Memory B cell (primary cell): Measurements from ENCODE around the gene IRGC.
A peak's percentile ranks its signal among the peaks of the same experiment; 100 is the strongest.

Experiments
- ATAC-seq: fragments of 150-1000 bp; cut with Tn5 transposase; 2 replicates; pipeline ENCODE4 v1.10.0; 2021; ENCODE audit warnings: low read depth, mild to moderate bottlenecking, moderate library complexity
- DNase-seq, 2 donors: peaks; one replicate each; pipeline ENCODE4 v3.0.0; 2022; ENCODE audit warnings: low spot score in 2 of 2
- H3K27ac Mint-ChIP-seq: one replicate; pipeline ENCODE4 v1.8.0; 2022; ENCODE audit warnings: mild to moderate bottlenecking, moderate library complexity, mixed read lengths
- H3K27me3 Mint-ChIP-seq: one replicate; pipeline ENCODE4 v1.8.0; 2022; ENCODE audit warnings: mixed read lengths
- H3K36me3 Mint-ChIP-seq: one replicate; pipeline ENCODE4 v1.8.0; 2022; ENCODE audit warnings: mild to moderate bottlenecking, mixed read lengths
- H3K4me1 Mint-ChIP-seq: one replicate; pipeline ENCODE4 v1.8.0; 2022; ENCODE audit warnings: mixed read lengths
- H3K4me3 Mint-ChIP-seq: one replicate; pipeline ENCODE4 v1.8.0; 2022; ENCODE audit warnings: mild to moderate bottlenecking, moderate library complexity, mixed read lengths
- H3K9me3 Mint-ChIP-seq: one replicate; pipeline ENCODE4 v1.8.0; 2022; ENCODE audit warnings: mixed read lengths

Gene IRGC

GRCh38 chr19:43699506-43700394, 16.1 kb upstream of the IRGC start:
- Mint-ChIP-seq H3K36me3 (peaks cover 2% of the 10 kb centered on the region), H3K27ac (peak overlapping the region; percentile 84), H3K9me3 (peaks cover 3% of the 10 kb centered on the region), H3K4me1 (peaks cover 13% of the 10 kb centered on the region), H3K27me3 (peaks cover 12% of the 10 kb centered on the region), H3K4me3 (peak overlapping the region; percentile 80)
- ATAC-seq (no peak), DNase-seq (no peak)

- DNase-seq (peak; percentile 7 to 21), ATAC-seq (peak; percentile 33)
- Mint-ChIP-seq H3K27me3 (peaks cover 11% of the 10 kb centered on the region), H3K36me3 (no peaks in the 10 kb centered on the region), H3K9me3 (peaks cover 3% of the 10 kb centered on the region), H3K27ac (peak overlapping the region; percentile 84), H3K4me1 (peaks cover 13% of the 10 kb centered on the region), H3K4me3 (peak overlapping the region; percentile 80)
Observed at GRCh38 chr19:43700395-43701000, 15.4 kb upstream of the IRGC start.

- no peak for DNase-seq
- Mint-ChIP-seq H3K27me3 (peaks cover 12% of the 10 kb centered on the region), H3K27ac (peak overlapping the region; percentile 17), H3K9me3 (peaks cover 5% of the 10 kb centered on the region), H3K4me3 (no peak overlapping the region), H3K36me3 (peaks cover 1% of the 10 kb centered on the region), H3K4me1 (peaks cover 13% of the 10 kb centered on the region)
- no peak for ATAC-seq
Observed at GRCh38 chr19:43704002-43704705, 11.7 kb upstream of the IRGC start.

- H3K9me3 Mint-ChIP-seq, result peaks cover 6% of the 10 kb centered on the region
- H3K27me3 Mint-ChIP-seq, result peaks cover 15% of the 10 kb centered on the region
- peaks cover 5% of the 10 kb centered on the region for H3K4me1 Mint-ChIP-seq
- DNase-seq (no peak), ATAC-seq (no peak)
- no peak overlapping the region for H3K27ac Mint-ChIP-seq
- H3K4me3 Mint-ChIP-seq, result no peak overlapping the region
- H3K36me3 Mint-ChIP-seq, result peaks cover 1% of the 10 kb centered on the region
Observed at GRCh38 chr19:43705729-43706128, 10.1 kb upstream of the IRGC start.

GRCh38 chr19:43707158-43707712, 8.6 kb upstream of the IRGC start:
- Mint-ChIP-seq H3K9me3 (peaks cover 4% of the 10 kb centered on the region), H3K36me3 (peaks cover 1% of the 10 kb centered on the region), H3K27ac (no peak overlapping the region), H3K27me3 (peaks cover 22% of the 10 kb centered on the region), H3K4me3 (no peak overlapping the region), H3K4me1 (no peaks in the 10 kb centered on the region)
- DNase-seq (no peak), ATAC-seq (no peak)

- DNase-seq, result no peak
- Mint-ChIP-seq H3K27ac (no peak overlapping the region), H3K36me3 (peaks cover 1% of the 10 kb centered on the region), H3K4me3 (no peak overlapping the region), H3K27me3 (peaks cover 26% of the 10 kb centered on the region), H3K9me3 (peaks cover 4% of the 10 kb centered on the region), H3K4me1 (no peaks in the 10 kb centered on the region)
- ATAC-seq, result no peak
Observed at GRCh38 chr19:43708716-43709115, 7.2 kb upstream of the IRGC start.

- no peaks in the 10 kb centered on the region for H3K4me1 Mint-ChIP-seq
- H3K27ac Mint-ChIP-seq, result no peak overlapping the region
- H3K27me3 Mint-ChIP-seq, result peaks cover 24% of the 10 kb centered on the region
- DNase-seq (no peak), ATAC-seq (no peak)
- no peaks in the 10 kb centered on the region for H3K36me3 Mint-ChIP-seq
- H3K4me3 Mint-ChIP-seq, result no peak overlapping the region
- H3K9me3 Mint-ChIP-seq, result peaks cover 4% of the 10 kb centered on the region
Observed at GRCh38 chr19:43711751-43712355, 4.0 kb upstream of the IRGC start.

GRCh38 chr19:43713208-43713607, 2.7 kb upstream of the IRGC start:
- peaks cover 22% of the 10 kb centered on the region for H3K27me3 Mint-ChIP-seq
- no peaks in the 10 kb centered on the region for H3K36me3 Mint-ChIP-seq
- no peak overlapping the region for H3K27ac Mint-ChIP-seq
- no peak for ATAC-seq
- no peak overlapping the region for H3K4me3 Mint-ChIP-seq
- peaks cover 4% of the 10 kb centered on the region for H3K9me3 Mint-ChIP-seq
- H3K4me1 Mint-ChIP-seq, result no peaks in the 10 kb centered on the region
- DNase-seq, result no peak

GRCh38 chr19:43718627-43719377, 2.9 kb downstream of the IRGC start:
- H3K9me3 Mint-ChIP-seq, result no peaks in the 10 kb centered on the region
- DNase-seq, result no peak
- no peak overlapping the region for H3K27ac Mint-ChIP-seq
- H3K36me3 Mint-ChIP-seq, result no peaks in the 10 kb centered on the region
- H3K27me3 Mint-ChIP-seq, result peaks cover 6% of the 10 kb centered on the region
- ATAC-seq, result no peak
- no peaks in the 10 kb centered on the region for H3K4me1 Mint-ChIP-seq
- no peak overlapping the region for H3K4me3 Mint-ChIP-seq

- no peaks in the 10 kb centered on the region for H3K4me1 Mint-ChIP-seq
- H3K27ac Mint-ChIP-seq, result no peak overlapping the region
- ATAC-seq (no peak), DNase-seq (no peak)
- no peaks in the 10 kb centered on the region for H3K36me3 Mint-ChIP-seq
- peaks cover 6% of the 10 kb centered on the region for H3K27me3 Mint-ChIP-seq
- H3K4me3 Mint-ChIP-seq, result no peak overlapping the region
- no peaks in the 10 kb centered on the region for H3K9me3 Mint-ChIP-seq
Observed at GRCh38 chr19:43719378-43719868, 3.5 kb downstream of the IRGC start.

GRCh38 chr19:43719918-43720317, 4.0 kb downstream of the IRGC start:
- Mint-ChIP-seq H3K4me3 (no peak overlapping the region), H3K4me1 (peaks cover 3% of the 10 kb centered on the region), H3K27ac (no peak overlapping the region), H3K36me3 (no peaks in the 10 kb centered on the region), H3K27me3 (peaks cover 3% of the 10 kb centered on the region), H3K9me3 (no peaks in the 10 kb centered on the region)
- DNase-seq (no peak), ATAC-seq (no peak)

- H3K36me3 Mint-ChIP-seq, result no peaks in the 10 kb centered on the region
- H3K27ac Mint-ChIP-seq, result no peak overlapping the region
- DNase-seq, result no peak
- no peak overlapping the region for H3K4me3 Mint-ChIP-seq
- H3K4me1 Mint-ChIP-seq, result peaks cover 12% of the 10 kb centered on the region
- H3K9me3 Mint-ChIP-seq, result no peaks in the 10 kb centered on the region
- no peak for ATAC-seq
- H3K27me3 Mint-ChIP-seq, result peaks cover 3% of the 10 kb centered on the region
Observed at GRCh38 chr19:43720936-43721335, 5.1 kb downstream of the IRGC start.

- no peak overlapping the region for H3K4me3 Mint-ChIP-seq
- H3K27me3 Mint-ChIP-seq, result peaks cover 3% of the 10 kb centered on the region
- DNase-seq (no peak), ATAC-seq (no peak)
- H3K27ac Mint-ChIP-seq, result no peak overlapping the region
- peaks cover 12% of the 10 kb centered on the region for H3K4me1 Mint-ChIP-seq
- no peaks in the 10 kb centered on the region for H3K9me3 Mint-ChIP-seq
- H3K36me3 Mint-ChIP-seq, result no peaks in the 10 kb centered on the region
Observed at GRCh38 chr19:43721469-43722048, 5.7 kb downstream of the IRGC start.
